H9 (cell line): ENCODE measurements around the gene HAUS7. TPM values are rescaled to one million over a fixed set of nuclear protein-coding genes. Genes with fewer than 3 reads are reported as not detected.

Experiments used
- DNase-seq: peaks from one replicate; pipeline ENCODE4 v3.0.0-alpha.2; 2017
- H2AFZ ChIP-seq: one replicate; pipeline ENCODE4 v1.6.1; 2013; ENCODE audit warnings: mild to moderate bottlenecking, low read length, control low read depth, moderate library complexity
- H2AK5ac ChIP-seq: 2 replicates; pipeline ENCODE4 v1.6.1; 2013; ENCODE audit warnings: low read length, control low read depth, mixed read lengths; ENCODE audit not compliant: insufficient read length
- H2BK120ac ChIP-seq: one replicate; pipeline ENCODE4 v1.6.1; 2013; ENCODE audit warnings: low read depth, mild to moderate bottlenecking, low read length, control low read depth, inconsistent platforms; ENCODE audit not compliant: poor library complexity, severe bottlenecking
- H2BK12ac ChIP-seq: 2 replicates; pipeline ENCODE4 v1.6.1; 2013; ENCODE audit warnings: low read length, control low read depth, mixed read lengths, low read depth; ENCODE audit not compliant: insufficient read length
- H2BK15ac ChIP-seq: 2 replicates; pipeline ENCODE4 v1.6.1; 2013; ENCODE audit warnings: low read depth, low read length, control low read depth
- H2BK20ac ChIP-seq: one replicate; pipeline ENCODE4 v1.6.1; 2013; ENCODE audit warnings: low read depth, mild to moderate bottlenecking, low read length, control low read depth, inconsistent platforms; ENCODE audit not compliant: poor library complexity, severe bottlenecking
- H2BK5ac ChIP-seq: 2 replicates; pipeline ENCODE4 v1.6.1; 2013; ENCODE audit warnings: low read length, control low read depth, mixed read lengths; ENCODE audit not compliant: insufficient read length
- H3K14ac ChIP-seq: 2 replicates; pipeline ENCODE4 v1.6.1; 2013; ENCODE audit warnings: low read length, control low read depth; ENCODE audit not compliant: insufficient read depth
- H3K18ac ChIP-seq: 2 replicates; pipeline ENCODE4 v1.6.1; 2013; ENCODE audit warnings: low read depth, mild to moderate bottlenecking, mixed read lengths, low read length, control low read depth; ENCODE audit not compliant: insufficient read length
- H3K23ac ChIP-seq: 2 replicates; pipeline ENCODE4 v1.6.1; 2013; ENCODE audit warnings: low read length, control low read depth, mixed read lengths, low read depth; ENCODE audit not compliant: insufficient read length
- H3K23me2 ChIP-seq: 2 replicates; pipeline ENCODE4 v1.6.1; 2013; ENCODE audit warnings: low read depth, mild to moderate bottlenecking, mixed read lengths, low read length, control low read depth; ENCODE audit not compliant: insufficient read length, poor library complexity, severe bottlenecking
- H3K27ac ChIP-seq: 2 replicates; pipeline ENCODE4 v1.5.1; 2013; ENCODE audit warnings: low read length, control low read depth, mixed read lengths, low read depth; ENCODE audit not compliant: insufficient read length
- H3K27me3 ChIP-seq: 2 replicates; pipeline ENCODE4 v1.6.1; 2013; ENCODE audit warnings: low read length, control low read depth, inconsistent platforms; ENCODE audit not compliant: insufficient read depth
- H3K4ac ChIP-seq: 2 replicates; pipeline ENCODE4 v1.6.1; 2013; ENCODE audit warnings: low read depth, mild to moderate bottlenecking, control low read depth, inconsistent platforms, low read length, moderate library complexity
- H3K4me1 ChIP-seq: 2 replicates; pipeline ENCODE4 v1.6.1; 2013; ENCODE audit warnings: low read length, control low read depth, inconsistent platforms; ENCODE audit not compliant: insufficient read depth
- H3K4me2 ChIP-seq: 2 replicates; pipeline ENCODE4 v1.6.1; 2013; ENCODE audit warnings: low read length, control low read depth, mixed read lengths; ENCODE audit not compliant: insufficient read length, insufficient read depth
- H3K56ac ChIP-seq: 2 replicates; pipeline ENCODE4 v1.6.1; 2013; ENCODE audit warnings: low read depth, mild to moderate bottlenecking, mixed read lengths, low read length, control low read depth; ENCODE audit not compliant: insufficient read length
- H3K79me1 ChIP-seq: 2 replicates; pipeline ENCODE4 v1.6.1; 2013; ENCODE audit warnings: low read depth, mild to moderate bottlenecking, moderate library complexity, low read length, control low read depth, inconsistent platforms; ENCODE audit not compliant: insufficient read depth, poor library complexity, severe bottlenecking
- H3K79me2 ChIP-seq: 2 replicates; pipeline ENCODE4 v1.6.1; 2013; ENCODE audit warnings: low read length, control low read depth, inconsistent platforms; ENCODE audit not compliant: insufficient read depth
- H3K9ac ChIP-seq: 2 replicates; pipeline ENCODE4 v1.6.1; 2013; ENCODE audit warnings: low read length, control low read depth, mixed read lengths; ENCODE audit not compliant: insufficient read length; ENCODE audit errors: extremely low read depth
- H3K9me3 ChIP-seq: one replicate; pipeline ENCODE4 v1.6.1; 2013; ENCODE audit warnings: low read depth, low read length, inconsistent platforms; ENCODE audit not compliant: control insufficient read depth
- H3T11ph ChIP-seq: one replicate; pipeline ENCODE4 v1.6.1; 2013; ENCODE audit warnings: mild to moderate bottlenecking, low read length, control low read depth, inconsistent platforms
- H4K20me1 ChIP-seq: one replicate; pipeline ENCODE4 v1.6.1; 2013; ENCODE audit not compliant: control insufficient read depth, insufficient read length, insufficient read depth
- H4K5ac ChIP-seq: 2 replicates; pipeline ENCODE4 v1.6.1; 2013; ENCODE audit warnings: low read depth, mild to moderate bottlenecking, mixed read lengths, low read length, control low read depth; ENCODE audit not compliant: insufficient read length
- H4K8ac ChIP-seq: replicated peaks from 2 replicates; pipeline ENCODE4 v1.6.1; 2013; ENCODE audit warnings: low read length, control low read depth, mixed read lengths, low read depth; ENCODE audit not compliant: insufficient read length
- H4K91ac ChIP-seq: 2 replicates; pipeline ENCODE4 v1.6.1; 2013; ENCODE audit warnings: low read depth, mild to moderate bottlenecking, moderate library complexity, mixed read lengths, low read length, control low read depth; ENCODE audit not compliant: insufficient read length
- H3K27ac Mint-ChIP-seq, 3 experiments: 2 replicates in 2 of 3; 3 replicates in 1 of 3; pipeline ENCODE4 v1.8.0; 2020 to 2021; ENCODE audit warnings: mixed read lengths in 3 of 3, mild to moderate bottlenecking in 1 of 3, moderate library complexity in 1 of 3
- H3K27me3 Mint-ChIP-seq: 2 replicates; pipeline ENCODE4 v1.8.0; 2021; ENCODE audit warnings: low read depth, mild to moderate bottlenecking, moderate library complexity, mixed read lengths
- H3K36me3 Mint-ChIP-seq, 3 experiments: 2 replicates in 2 of 3; 3 replicates in 1 of 3; pipeline ENCODE4 v1.8.0; 2020 to 2021; ENCODE audit warnings: low read depth in 3 of 3, mixed read lengths in 3 of 3; ENCODE audit not compliant: insufficient read depth in 1 of 3
- H3K4me1 Mint-ChIP-seq, 2 experiments: 2 replicates each; pipeline ENCODE4 v1.8.0; 2020; ENCODE audit warnings: mixed read lengths in 2 of 2
- H3K4me3 Mint-ChIP-seq, 2 experiments: 2 replicates in 1 of 2; 3 replicates in 1 of 2; pipeline ENCODE4 v1.8.0; 2020 to 2021; ENCODE audit warnings: mild to moderate bottlenecking in 2 of 2, mixed read lengths in 2 of 2, moderate library complexity in 1 of 2
- H3K9me3 Mint-ChIP-seq, 2 experiments: 2 replicates in 1 of 2; 3 replicates in 1 of 2; pipeline ENCODE4 v1.8.0; 2020; ENCODE audit warnings: mild to moderate bottlenecking in 2 of 2, mixed read lengths in 2 of 2, moderate library complexity in 1 of 2
- CTCF ChIP-seq: fragments of 200-600 bp; sonication (generic); conservative IDR thresholded peaks from 3 replicates; pipeline ENCODE4 v1.8.0; 2021; ENCODE audit warnings: antibody characterized with exemption, mild to moderate bottlenecking
- WGBS: extraction: QIAGEN DNeasy Blood & Tissue Kit; methylation state at CpG from one replicate; pipeline ENCODE4 v1.1.7; 2013; ENCODE audit warnings: missing lambda C conversion rate, low lambda C conversion rate, mixed read lengths; ENCODE audit not compliant: insufficient read length; ENCODE audit errors: extremely low coverage; 5-methylcytosine and 5-hydroxymethylcytosine counted together
- total RNA-seq: library from RNA; stranded (reverse); gene quantifications from 2 replicates; pipeline ENCODE4 v1.2.1, GENCODE V29; 2021

HAUS7 gene
- total RNA-seq, 1 experiment from 2014 or later, result 45.3 TPM

DNA sequence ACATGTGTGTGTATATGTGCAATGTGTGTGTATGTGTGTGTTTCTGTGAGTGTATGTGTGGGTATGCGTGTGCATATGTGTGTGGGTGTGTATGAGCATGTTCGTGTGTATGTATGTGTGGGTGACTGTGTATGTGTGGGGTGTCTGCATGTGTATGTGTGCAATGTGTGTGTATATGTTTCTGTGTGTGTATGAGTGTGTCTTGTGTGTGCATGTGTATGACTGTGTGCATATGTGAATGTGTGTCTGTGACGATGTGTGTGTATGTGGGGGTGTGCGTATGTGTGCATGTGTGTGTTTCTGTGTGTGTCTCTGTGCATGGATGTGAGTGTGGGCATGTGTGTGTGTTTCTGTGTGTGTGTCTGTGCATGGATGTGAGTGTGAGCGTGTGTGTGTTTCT is 42.9 kb upstream of the HAUS7 start:
- H3K4ac ChIP-seq, result no peak overlapping the region
- no peak overlapping the region for H3K9ac ChIP-seq
- no peak overlapping the region for H2BK12ac ChIP-seq
- H3K18ac ChIP-seq, result no peak overlapping the region
- H3K4me1 ChIP-seq, result no peaks in the 10 kb centered on the region
- H4K91ac ChIP-seq, result no peak overlapping the region
- no peak for TF ChIP-seq CTCF
- Mint-ChIP-seq H3K4me1 (0 out of 4 replicates have a peak, but pooled peaks cover under 1 to 2% of the 10 kb centered on the region in 2 experiments), H3K36me3 (peaks cover under 1 to 5% (median 4%) of the 10 kb centered on the region in 3 experiments; a peak in 5 of 7 replicates), H3K9me3 (peaks cover 44% of the 10 kb centered on the region in 2 experiments), H3K27me3 (peaks cover 26% of the 10 kb centered on the region), H3K27ac (no peak overlapping the region), H3K4me3 (no peak overlapping the region)
- H3K9me3 ChIP-seq, result peaks cover 21% of the 10 kb centered on the region
- no peak overlapping the region for H2BK5ac ChIP-seq
- H3K56ac ChIP-seq, result no peak overlapping the region
- H3K4me2 ChIP-seq, result no peak overlapping the region
- peaks cover 2% of the 10 kb centered on the region for H4K20me1 ChIP-seq
- no peak overlapping the region for H2AK5ac ChIP-seq
- H3K79me2 ChIP-seq, result no peaks in the 10 kb centered on the region
- H3K27me3 ChIP-seq, result peaks cover 4% of the 10 kb centered on the region; the same call in 1 of the 2 replicates
- no peak overlapping the region for H3K27ac ChIP-seq
- no peak overlapping the region for H2BK15ac ChIP-seq
- H3K23ac ChIP-seq, result no peak overlapping the region
- no peak for DNase-seq
- peaks cover 1% of the 10 kb centered on the region for H3K23me2 ChIP-seq
- H4K8ac ChIP-seq, result no peak overlapping the region
- H2BK20ac ChIP-seq, result no peak overlapping the region
- no CpG with 5 or more reads among the region's 5 CpGs for WGBS
- no peak overlapping the region for H2BK120ac ChIP-seq
- no peak overlapping the region for H3T11ph ChIP-seq
- no peaks in the 10 kb centered on the region for H3K79me1 ChIP-seq
- no peak overlapping the region for H2AFZ ChIP-seq
- H4K5ac ChIP-seq, result no peak overlapping the region
- H3K14ac ChIP-seq, result no peak overlapping the region
